Activated CD8-positive, alpha-beta memory T cell treated with anti-CD3 and anti-CD28 coated beads, Interleukin-2, amount 50 U/mL, for 24 hours (primary cell): ENCODE data around the gene BIRC6.
"Not testable (repeated sequence)": the region's sequence is repeated elsewhere in the genome, so short reads cannot be mapped to it uniquely, and the experiment has no call there.

Source experiments
- DNase-seq: peaks from one replicate; pipeline ENCODE4 v3.0.0-alpha.2; 2020; ENCODE audit errors: extremely low read depth

Gene BIRC6

GRCh38 chr2:32502941-32503340 lies 146.1 kb downstream of the BIRC6 start:
- DNase-seq = no peak

- no peak for DNase-seq
Observed at GRCh38 chr2:32504877-32505478, 148.2 kb downstream of the BIRC6 start.

GRCh38 chr2:32506446-32506845 lies 149.6 kb downstream of the BIRC6 start:
- no peak for DNase-seq

GRCh38 chr2:32514946-32515345 lies 158.1 kb downstream of the BIRC6 start:
- DNase-seq = no peak

GRCh38 chr2:32516567-32516966 lies 159.7 kb downstream of the BIRC6 start:
- DNase-seq = no peak

GRCh38 chr2:32522770-32523169 lies 165.9 kb downstream of the BIRC6 start:
- DNase-seq = no peak

- DNase-seq = no peak
Observed at GRCh38 chr2:32523686-32524085, 166.9 kb downstream of the BIRC6 start.

- no peak for DNase-seq
Observed at GRCh38 chr2:32532341-32532740, 175.5 kb downstream of the BIRC6 start.

- no peak for DNase-seq
Observed at GRCh38 chr2:32532961-32533360, 176.1 kb downstream of the BIRC6 start.

- DNase-seq = no peak
Observed at GRCh38 chr2:32534831-32535230, 178.0 kb downstream of the BIRC6 start.

GRCh38 chr2:32538735-32539134 lies 181.9 kb downstream of the BIRC6 start:
- DNase-seq = no peak

GRCh38 chr2:32552483-32552882 lies 195.7 kb downstream of the BIRC6 start:
- DNase-seq = not testable (repeated sequence)

GRCh38 chr2:32553829-32554432 lies 197.1 kb downstream of the BIRC6 start:
- no peak for DNase-seq

GRCh38 chr2:32558492-32558891 lies 201.7 kb downstream of the BIRC6 start:
- no peak for DNase-seq

GRCh38 chr2:32559136-32559535 lies 202.3 kb downstream of the BIRC6 start:
- DNase-seq = no peak

- no peak for DNase-seq
Observed at GRCh38 chr2:32562906-32563305, 206.1 kb downstream of the BIRC6 start.

- DNase-seq = no peak
Observed at GRCh38 chr2:32564417-32565035, 207.7 kb downstream of the BIRC6 start.

GRCh38 chr2:32565902-32566301 lies 209.1 kb downstream of the BIRC6 start:
- DNase-seq = no peak

GRCh38 chr2:32572030-32572429 lies 215.2 kb downstream of the BIRC6 start:
- DNase-seq = no peak

- DNase-seq = no peak
Observed at GRCh38 chr2:32572737-32573136, 215.9 kb downstream of the BIRC6 start.

- no peak for DNase-seq
Observed at GRCh38 chr2:32591669-32592463, 235.0 kb downstream of the BIRC6 start.

- DNase-seq = no peak
Observed at GRCh38 chr2:32594573-32594972, 237.8 kb downstream of the BIRC6 start.

- no peak for DNase-seq
Observed at GRCh38 chr2:32611366-32611765, 254.5 kb downstream of the BIRC6 start.
